GM19438 (cell line): ENCODE measurements around the gene KLF12.

Experiments
- ATAC-seq: cut with Tn5 transposase; IDR thresholded peaks from one replicate; pipeline ENCODE4 v1.9.1; 2021; ENCODE audit warnings: low read depth; ENCODE audit not compliant: unreplicated experiment

The KLF12 gene

GRCh38 chr13:74134221-74134776, at the start of gene KLF12:
Gene KLF12, minus strand, starts transcription at chr13:74134404.
- ATAC-seq: peak; percentile 55

DNA sequence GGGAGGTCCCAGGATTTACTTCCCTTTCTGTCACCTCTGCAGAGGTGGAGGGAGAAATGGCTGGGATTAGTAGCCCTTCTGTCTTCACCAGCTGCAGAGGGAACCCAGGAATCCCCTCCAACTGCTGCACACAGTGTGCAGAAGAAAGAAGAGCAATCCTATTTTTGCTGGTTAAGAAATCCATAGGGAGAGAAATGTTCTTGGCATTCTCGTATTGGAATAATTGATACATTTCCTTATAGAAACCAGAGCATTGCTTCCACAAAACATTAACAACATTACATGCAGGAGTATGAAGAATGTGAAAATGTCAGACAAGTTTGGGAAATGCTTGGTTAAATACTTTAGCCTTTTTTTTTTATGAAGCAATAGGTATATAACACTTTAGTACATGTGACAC, 48.3 kb upstream of the KLF12 start:
- ATAC-seq: no peak

DNA sequence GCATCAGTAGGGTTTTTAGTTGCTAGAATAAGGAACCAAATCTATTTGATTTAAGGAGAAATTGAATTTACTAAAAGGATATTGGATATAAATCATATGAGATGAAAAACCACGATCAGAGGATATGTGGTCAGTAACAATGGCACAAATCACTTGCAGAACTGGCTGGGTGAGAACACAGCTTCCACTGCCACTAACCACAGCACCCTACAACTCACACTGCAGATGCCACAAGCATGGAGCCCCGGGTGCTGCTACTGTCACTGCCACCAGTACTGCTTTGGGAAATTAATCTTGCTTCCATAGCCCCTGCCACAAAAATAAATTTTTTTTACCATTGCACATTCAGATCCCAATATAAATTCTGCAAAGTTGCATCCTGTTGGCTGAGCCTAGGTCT, 40.6 kb upstream of the KLF12 start:
- no peak for ATAC-seq

DNA sequence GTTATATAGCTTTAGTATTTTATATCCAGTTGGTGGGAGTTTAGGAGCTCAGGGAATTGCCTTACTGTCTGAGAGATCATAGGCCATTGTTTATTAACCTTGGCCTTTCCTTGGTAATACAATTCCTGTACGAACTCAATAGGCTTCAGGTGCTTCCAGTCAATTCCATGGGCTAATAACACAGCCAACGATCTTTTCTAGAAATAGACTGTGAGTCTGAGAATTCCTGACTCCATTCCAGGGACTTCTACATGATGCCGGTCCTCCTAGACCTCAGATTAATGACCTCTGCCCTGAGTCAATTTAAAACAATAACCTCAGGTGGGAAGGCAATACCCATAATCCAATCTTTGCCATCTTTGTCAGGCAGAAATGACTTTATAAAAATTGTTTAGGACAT, 39.6 kb upstream of the KLF12 start:
- no peak for ATAC-seq

DNA sequence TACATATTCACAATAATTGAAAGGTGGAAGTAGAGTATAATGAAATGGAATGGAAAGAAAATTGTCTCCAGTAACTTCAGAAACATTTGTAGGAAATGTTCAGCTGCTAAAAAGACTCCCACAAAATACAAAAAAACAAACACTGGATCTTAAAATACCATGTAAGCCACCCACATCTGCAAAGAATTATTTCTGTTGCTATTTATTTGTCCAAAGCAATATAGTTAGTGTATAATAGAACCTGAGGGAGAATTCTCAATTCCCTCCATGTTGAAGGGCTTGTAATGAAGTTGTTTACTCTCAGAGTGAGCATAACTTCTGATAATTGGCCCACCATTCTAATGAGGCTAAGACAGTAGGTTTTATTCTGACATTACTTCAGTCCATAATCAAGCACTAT, 37.4 kb upstream of the KLF12 start:
- no peak for ATAC-seq

GRCh38 chr13:74169676-74170075, 35.5 kb upstream of the KLF12 start:
- ATAC-seq: no peak

GRCh38 chr13:74168263-74168675, 34.1 kb upstream of the KLF12 start:
- no peak for ATAC-seq

- no peak for ATAC-seq
Observed at GRCh38 chr13:74166261-74167004, 32.2 kb upstream of the KLF12 start.

GRCh38 chr13:74162782-74163181, 28.6 kb upstream of the KLF12 start:
- no peak for ATAC-seq

GRCh38 chr13:74162135-74162534, 27.9 kb upstream of the KLF12 start:
- no peak for ATAC-seq

DNA sequence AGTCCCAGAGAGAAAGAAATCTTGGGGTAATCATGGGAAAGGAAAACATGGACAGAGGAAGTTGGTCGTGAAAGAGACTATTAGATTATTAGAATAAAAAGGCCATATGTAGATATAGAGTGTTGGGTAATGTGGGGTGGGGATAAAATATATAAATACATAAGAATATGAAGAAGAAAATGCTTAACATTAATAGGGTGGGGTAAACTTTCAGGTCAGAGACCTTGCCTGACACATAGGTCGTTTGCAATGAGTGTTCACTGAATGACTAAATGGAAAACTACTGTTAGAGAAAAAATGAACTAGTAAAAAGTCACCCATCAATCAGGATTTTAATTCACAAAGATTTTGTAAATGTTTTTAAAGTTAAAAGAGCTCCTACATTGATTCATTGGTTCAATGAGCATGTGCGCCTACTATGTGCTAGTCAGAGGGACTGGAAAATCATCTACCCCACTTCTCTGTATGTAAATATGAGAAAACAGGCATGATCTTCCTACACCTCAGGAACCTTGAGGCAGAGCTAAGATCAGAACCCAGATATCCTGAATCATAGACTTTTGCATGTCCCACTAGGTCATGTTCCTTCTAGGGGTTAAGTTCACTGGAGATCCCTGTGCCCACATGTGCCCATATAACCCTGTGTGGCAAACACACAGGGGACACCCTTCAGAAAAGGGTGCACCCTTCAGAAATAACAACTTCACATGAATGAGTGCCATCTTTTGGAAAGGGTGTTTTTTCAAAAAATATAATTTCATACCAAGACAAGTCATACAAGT, 24.6 kb upstream of the KLF12 start:
- ATAC-seq: no peak

GRCh38 chr13:74158028-74158427, 23.8 kb upstream of the KLF12 start:
- ATAC-seq: no peak

DNA sequence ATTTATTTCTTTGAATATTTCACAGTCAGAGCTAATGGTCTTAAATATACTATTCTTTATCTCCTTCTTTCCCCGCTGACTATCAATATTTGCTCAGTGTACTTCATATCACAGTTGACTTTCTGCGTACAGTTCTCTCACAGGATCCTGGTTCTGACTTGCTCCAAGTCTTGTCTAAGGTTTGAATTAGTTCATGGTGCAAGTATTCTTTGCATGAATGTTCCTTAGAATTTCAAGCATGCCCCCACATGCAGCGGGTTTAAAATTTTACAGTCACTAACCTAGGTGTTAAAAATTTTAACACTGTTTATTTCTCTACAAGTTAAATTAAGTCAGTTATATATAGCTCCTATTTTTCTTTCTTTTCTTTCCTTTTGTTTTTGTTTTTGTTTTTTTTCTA, 20.8 kb upstream of the KLF12 start:
- no peak for ATAC-seq

- no peak for ATAC-seq
Observed at GRCh38 chr13:74153316-74153715, 19.1 kb upstream of the KLF12 start.

DNA sequence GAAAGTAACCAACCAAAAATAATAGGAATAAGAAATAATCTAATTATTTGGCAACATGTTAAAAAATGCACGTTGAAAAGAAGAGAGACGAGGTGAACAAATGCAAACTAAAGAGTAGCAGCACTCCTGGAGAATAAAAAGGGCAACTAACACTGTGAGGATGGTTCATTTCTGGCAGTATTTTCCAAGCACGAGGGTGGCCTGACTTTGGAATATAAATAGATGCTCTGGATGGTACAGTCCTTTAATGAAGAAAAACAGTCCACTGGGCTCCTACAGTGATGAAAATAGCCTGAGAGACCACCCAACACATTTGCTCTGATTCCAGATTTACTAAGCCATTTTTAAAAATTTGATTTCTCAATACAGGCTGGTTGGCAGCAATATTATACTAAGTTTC, 17.7 kb upstream of the KLF12 start:
- ATAC-seq: no peak

DNA sequence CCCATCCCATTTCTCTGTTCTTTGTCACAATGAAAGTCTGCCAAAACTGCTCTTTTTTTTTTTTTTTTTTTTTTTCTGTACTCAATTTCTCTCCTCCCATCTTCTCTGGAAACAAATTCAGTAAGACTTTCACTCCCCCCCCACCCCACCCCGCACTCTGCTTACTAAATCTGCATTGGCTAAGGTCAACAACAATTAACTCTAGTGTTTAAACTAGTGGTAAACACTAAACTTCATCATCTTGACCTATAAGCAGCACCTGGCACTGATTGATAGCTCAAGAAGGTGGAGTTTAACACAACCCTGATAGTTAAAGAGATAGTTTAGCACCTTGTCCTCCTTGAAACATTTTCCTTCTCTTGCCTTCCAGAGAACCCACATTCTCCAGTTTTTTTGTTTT, 14.1 kb upstream of the KLF12 start:
- no peak for ATAC-seq

DNA sequence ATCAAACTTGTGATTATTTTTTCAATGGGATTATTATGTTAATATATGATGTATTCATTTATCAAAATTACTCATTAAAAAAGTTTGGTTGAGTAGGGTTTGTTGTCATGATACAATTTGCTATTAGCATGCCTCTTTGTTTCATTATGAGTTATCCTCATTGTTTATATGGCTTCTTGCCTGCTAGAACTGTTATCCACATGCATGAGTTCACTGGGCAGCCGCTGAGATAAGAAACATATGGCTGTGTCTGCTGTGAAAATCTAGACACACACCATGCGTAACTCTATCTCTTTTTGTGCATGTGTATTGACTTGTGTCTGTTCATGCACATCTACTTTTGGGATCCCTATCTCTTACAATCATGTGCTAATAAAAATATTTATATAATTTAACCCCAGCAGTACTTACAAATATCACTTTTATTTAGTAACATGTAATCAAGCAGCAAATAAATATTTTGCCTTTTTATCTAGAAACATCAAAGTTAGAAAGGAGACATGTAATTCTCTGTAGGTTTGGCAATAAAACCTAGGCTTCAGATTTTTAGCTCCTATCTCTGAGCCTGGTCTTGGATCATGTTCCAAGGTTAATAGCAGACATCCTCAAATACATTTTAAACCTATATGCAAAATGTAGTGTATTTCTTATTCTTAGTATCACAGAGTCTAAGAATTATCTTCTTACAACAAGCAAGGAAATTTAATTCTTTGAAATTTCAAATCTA, 11.2 kb upstream of the KLF12 start:
- no peak for ATAC-seq

GRCh38 chr13:74144269-74144668, 10.1 kb upstream of the KLF12 start:
- no peak for ATAC-seq

- no peak for ATAC-seq
Observed at GRCh38 chr13:74142257-74142656, 8.1 kb upstream of the KLF12 start.

DNA sequence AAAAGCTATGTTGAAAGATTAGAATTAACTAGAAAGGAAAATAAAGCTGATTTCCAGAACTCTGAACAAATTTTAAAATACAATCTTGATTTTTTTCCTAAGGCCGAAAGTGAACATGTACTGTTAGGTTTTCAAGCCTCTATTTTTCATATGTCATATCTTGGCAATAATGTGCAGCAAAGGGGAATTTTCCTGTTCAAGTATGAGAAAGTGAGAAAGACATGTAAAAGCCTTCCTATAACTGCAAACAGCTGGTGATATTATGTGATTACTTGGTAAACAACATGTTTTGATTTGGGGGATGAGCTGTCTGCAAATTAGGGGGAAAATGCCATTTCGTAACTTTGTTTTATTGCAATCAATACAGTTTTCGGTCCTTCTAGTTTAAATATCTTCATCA, 4.0 kb upstream of the KLF12 start:
- no peak for ATAC-seq

GRCh38 chr13:74136084-74136658, 2.0 kb upstream of the KLF12 start:
- no peak for ATAC-seq
